K562 (cell line): Measurements from ENCODE around the gene SPRYD3. TPM values are rescaled to one million over a fixed set of nuclear protein-coding genes. Genes with fewer than 3 reads are reported as not detected.

ENCODE experiments used
- CCAR2 ChIP-seq: fragments of 200-400 bp; formaldehyde crosslinking; IDR thresholded peaks from 2 replicates; pipeline ENCODE4 v1.6.1; 2017; ENCODE audit warnings: mild to moderate bottlenecking, low read depth, low read length
- CEBPB ChIP-seq: fragments of 450-650 bp; IDR thresholded peaks from 2 replicates; pipeline ENCODE4 v1.6.1; 2016; ENCODE audit warnings: missing genetic modification characterization, missing compliant biosample characterization
- MTA1 ChIP-seq: fragments of 450-650 bp; IDR thresholded peaks from 2 replicates; pipeline ENCODE4 v1.6.1; 2017; ENCODE audit warnings: borderline replicate concordance
- PRMT5 ChIP-seq: sonication (generic); formaldehyde crosslinking; IDR thresholded peaks from 2 replicates; pipeline ENCODE4 v1.5.0; 2020; ENCODE audit warnings: missing genetic modification reagents
- PYGO2 ChIP-seq: fragments of 450-650 bp; IDR thresholded peaks from 2 replicates; pipeline ENCODE4 v1.6.1; 2016; ENCODE audit warnings: mild to moderate bottlenecking, missing genetic modification characterization, moderate library complexity, missing compliant biosample characterization
- SNRNP70 ChIP-seq: fragments of 200-400 bp; formaldehyde crosslinking; optimal IDR thresholded peaks from 2 replicates; pipeline ENCODE3; 2017; ENCODE audit warnings: low read depth, low read length
- SREBF2 ChIP-seq: sonication (generic); formaldehyde crosslinking; IDR thresholded peaks from 2 replicates; pipeline ENCODE4 v1.4.0; 2020; ENCODE audit warnings: mild to moderate bottlenecking, missing genetic modification reagents
- TOE1 ChIP-seq, 2 experiments: fragments of 450-650 bp in 1 of 2; sonication (generic) in 1 of 2; formaldehyde crosslinking in 1 of 2; IDR thresholded peaks; 2 replicates each; pipeline versions ENCODE4 v1.7.1 to v1.8.0; 2016 to 2022; ENCODE audit warnings: borderline replicate concordance in 2 of 2, mild to moderate bottlenecking in 2 of 2, antibody characterized with exemption in 1 of 2, inconsistent platforms in 1 of 2, low read depth in 1 of 2, missing genetic modification reagents in 1 of 2, moderate library complexity in 1 of 2
- ZNF217 ChIP-seq: sonication (generic); formaldehyde crosslinking; IDR thresholded peaks from 2 replicates; pipeline ENCODE4 v1.8.0; 2022; ENCODE audit warnings: mild to moderate bottlenecking, missing genetic modification reagents
- ZSCAN29 ChIP-seq: fragments of 450-650 bp; IDR thresholded peaks from 2 replicates; pipeline ENCODE4 v1.6.1; 2017
- polyA plus RNA-seq, 8 experiments: library from polyadenylated mRNA; depleted of rRNA in 4 of 8; stranded (reverse) in 5 of 8; unstranded in 3 of 8; fragments of >200 nt; fragmentation: Nextera tagmentation in 2 of 8; fragmentation: Illumina TruSeq in 1 of 8; extraction: Ambion mirVana in 2 of 8; extraction: Trizol in 1 of 8; gene quantifications; 2 replicates each; pipeline versions ENCODE4 v1.2.1 to v1.2.3, GENCODE V29; 2011 to 2014; ENCODE audit warnings: inconsistent platforms in 1 of 8, missing spikeins in 1 of 8
- total RNA-seq, 7 experiments: library from RNA; depleted of rRNA in 6 of 7; stranded (reverse); fragments of >200 nt in 6 of 7; fragmentation: Illumina TruSeq in 2 of 7; extraction: Trizol in 2 of 7; gene quantifications; 2 replicates each; pipeline versions ENCODE4 v1.2.1 to v1.2.3, GENCODE V29; 2011 to 2021; ENCODE audit warnings: low replicate concordance in 1 of 7
- TF ChIP-seq, protein P1 (sequence below): fragments of 450-650 bp; IDR thresholded peaks from 2 replicates; pipeline ENCODE4 v1.6.1; 2017; ENCODE audit warnings: antibody characterized with exemption
- TF ChIP-seq, protein P2 (sequence below): fragments of 250-450 bp; sonication (Bioruptor Pico); IDR thresholded peaks from 2 replicates; pipeline ENCODE4 v1.5.0; 2020; ENCODE audit warnings: mild to moderate bottlenecking
- TF ChIP-seq, protein P3 (sequence below), 2 experiments: fragments of 450-650 bp; formaldehyde crosslinking in 1 of 2; IDR thresholded peaks; 2 replicates each; pipeline versions ENCODE4 v1.4.0 to v1.6.1; 2014 to 2020; ENCODE audit warnings: mild to moderate bottlenecking in 2 of 2, borderline replicate concordance in 1 of 2, low read depth in 1 of 2
- TF ChIP-seq, protein P4 (sequence below): fragments of 450-650 bp; conservative IDR thresholded peaks from 2 replicates; pipeline ENCODE4 v1.6.1; 2016; ENCODE audit warnings: missing genetic modification characterization, low read depth, mild to moderate bottlenecking, missing compliant biosample characterization, moderate library complexity

Gene SPRYD3
- total and polyA plus RNA-seq, 9 of the 15 experiments (the other 6 are each of a cell fraction or from before 2014, with no cell fraction given): 1.5 to 13.6 (median 7.6) TPM

DNA sequence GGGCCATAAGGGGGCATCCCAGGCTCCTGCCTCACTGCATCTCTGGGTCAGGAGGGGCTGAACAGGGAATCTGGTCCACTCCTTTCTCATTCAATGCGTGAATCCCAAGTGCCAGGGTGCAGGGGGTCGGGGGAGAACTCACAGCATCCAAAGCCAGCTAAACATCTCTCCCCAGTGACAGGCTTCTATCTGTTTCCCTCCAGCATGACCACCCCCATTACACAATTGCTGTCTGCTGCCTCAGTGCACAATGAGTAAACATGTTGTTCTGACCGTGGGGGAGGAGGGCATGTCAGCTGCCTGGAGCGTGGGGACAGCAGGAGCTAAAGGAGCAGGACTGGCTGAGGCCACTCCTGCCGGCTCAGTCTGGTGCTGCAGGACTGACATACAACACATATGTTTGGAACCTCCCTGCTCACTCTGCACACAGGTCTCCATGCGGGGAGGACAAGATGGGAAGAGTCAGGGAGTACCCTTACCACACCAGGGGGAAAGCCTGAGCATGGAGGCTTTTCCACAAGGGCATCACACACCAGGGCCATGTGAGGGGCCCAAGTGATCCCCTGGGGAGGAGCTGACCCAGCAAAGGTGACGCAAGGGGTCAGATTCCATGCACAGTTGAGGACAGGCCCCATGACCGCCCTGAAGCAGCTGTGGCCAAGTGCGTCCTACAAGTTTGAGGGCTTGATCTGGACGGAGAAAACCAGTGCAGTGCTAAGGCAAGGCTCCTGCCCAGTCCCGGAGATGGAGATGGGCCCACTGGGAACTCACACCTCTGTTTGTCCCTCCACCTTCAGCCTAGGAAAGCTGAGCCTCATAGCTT is 27.9 kb downstream of the SPRYD3 start (continued):
- TF ChIP-seq, protein P1, sequence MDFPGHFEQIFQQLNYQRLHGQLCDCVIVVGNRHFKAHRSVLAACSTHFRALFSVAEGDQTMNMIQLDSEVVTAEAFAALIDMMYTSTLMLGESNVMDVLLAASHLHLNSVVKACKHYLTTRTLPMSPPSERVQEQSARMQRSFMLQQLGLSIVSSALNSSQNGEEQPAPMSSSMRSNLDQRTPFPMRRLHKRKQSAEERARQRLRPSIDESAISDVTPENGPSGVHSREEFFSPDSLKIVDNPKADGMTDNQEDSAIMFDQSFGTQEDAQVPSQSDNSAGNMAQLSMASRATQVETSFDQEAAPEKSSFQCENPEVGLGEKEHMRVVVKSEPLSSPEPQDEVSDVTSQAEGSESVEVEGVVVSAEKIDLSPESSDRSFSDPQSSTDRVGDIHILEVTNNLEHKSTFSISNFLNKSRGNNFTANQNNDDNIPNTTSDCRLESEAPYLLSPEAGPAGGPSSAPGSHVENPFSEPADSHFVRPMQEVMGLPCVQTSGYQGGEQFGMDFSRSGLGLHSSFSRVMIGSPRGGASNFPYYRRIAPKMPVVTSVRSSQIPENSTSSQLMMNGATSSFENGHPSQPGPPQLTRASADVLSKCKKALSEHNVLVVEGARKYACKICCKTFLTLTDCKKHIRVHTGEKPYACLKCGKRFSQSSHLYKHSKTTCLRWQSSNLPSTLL: no peak
- TF ChIP-seq, protein P2, sequence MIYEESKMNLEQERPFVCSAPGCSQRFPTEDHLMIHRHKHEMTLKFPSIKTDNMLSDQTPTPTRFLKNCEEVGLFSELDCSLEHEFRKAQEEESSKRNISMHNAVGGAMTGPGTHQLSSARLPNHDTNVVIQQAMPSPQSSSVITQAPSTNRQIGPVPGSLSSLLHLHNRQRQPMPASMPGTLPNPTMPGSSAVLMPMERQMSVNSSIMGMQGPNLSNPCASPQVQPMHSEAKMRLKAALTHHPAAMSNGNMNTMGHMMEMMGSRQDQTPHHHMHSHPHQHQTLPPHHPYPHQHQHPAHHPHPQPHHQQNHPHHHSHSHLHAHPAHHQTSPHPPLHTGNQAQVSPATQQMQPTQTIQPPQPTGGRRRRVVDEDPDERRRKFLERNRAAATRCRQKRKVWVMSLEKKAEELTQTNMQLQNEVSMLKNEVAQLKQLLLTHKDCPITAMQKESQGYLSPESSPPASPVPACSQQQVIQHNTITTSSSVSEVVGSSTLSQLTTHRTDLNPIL: no peak
- no peak for TF ChIP-seq PRMT5 (CRISPR knock-in tag)
- TF ChIP-seq PYGO2 (tag): no peak
- no peak for TF ChIP-seq CCAR2
- TF ChIP-seq, protein P3, sequence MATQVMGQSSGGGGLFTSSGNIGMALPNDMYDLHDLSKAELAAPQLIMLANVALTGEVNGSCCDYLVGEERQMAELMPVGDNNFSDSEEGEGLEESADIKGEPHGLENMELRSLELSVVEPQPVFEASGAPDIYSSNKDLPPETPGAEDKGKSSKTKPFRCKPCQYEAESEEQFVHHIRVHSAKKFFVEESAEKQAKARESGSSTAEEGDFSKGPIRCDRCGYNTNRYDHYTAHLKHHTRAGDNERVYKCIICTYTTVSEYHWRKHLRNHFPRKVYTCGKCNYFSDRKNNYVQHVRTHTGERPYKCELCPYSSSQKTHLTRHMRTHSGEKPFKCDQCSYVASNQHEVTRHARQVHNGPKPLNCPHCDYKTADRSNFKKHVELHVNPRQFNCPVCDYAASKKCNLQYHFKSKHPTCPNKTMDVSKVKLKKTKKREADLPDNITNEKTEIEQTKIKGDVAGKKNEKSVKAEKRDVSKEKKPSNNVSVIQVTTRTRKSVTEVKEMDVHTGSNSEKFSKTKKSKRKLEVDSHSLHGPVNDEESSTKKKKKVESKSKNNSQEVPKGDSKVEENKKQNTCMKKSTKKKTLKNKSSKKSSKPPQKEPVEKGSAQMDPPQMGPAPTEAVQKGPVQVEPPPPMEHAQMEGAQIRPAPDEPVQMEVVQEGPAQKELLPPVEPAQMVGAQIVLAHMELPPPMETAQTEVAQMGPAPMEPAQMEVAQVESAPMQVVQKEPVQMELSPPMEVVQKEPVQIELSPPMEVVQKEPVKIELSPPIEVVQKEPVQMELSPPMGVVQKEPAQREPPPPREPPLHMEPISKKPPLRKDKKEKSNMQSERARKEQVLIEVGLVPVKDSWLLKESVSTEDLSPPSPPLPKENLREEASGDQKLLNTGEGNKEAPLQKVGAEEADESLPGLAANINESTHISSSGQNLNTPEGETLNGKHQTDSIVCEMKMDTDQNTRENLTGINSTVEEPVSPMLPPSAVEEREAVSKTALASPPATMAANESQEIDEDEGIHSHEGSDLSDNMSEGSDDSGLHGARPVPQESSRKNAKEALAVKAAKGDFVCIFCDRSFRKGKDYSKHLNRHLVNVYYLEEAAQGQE (IDR thresholded peaks at IDR 0.05; ENCODE audit: borderline replicate concordance): peak; percentile 60
- TF ChIP-seq, protein P3 (CRISPR knock-in tag; IDR thresholded peaks at IDR 0.05; ENCODE audit: low read depth): no peak
- no peak for TF ChIP-seq MTA1
- TF ChIP-seq TOE1 (IDR thresholded peaks at IDR 0.05; ENCODE audit: borderline replicate concordance): no peak
- no peak for TF ChIP-seq TOE1 (CRISPR knock-in tag; IDR thresholded peaks at IDR 0.05; ENCODE audit: borderline replicate concordance, low read depth)
- TF ChIP-seq SREBF2 (CRISPR knock-in tag): no peak
- TF ChIP-seq CEBPB (tag): peak; percentile 60
- no peak for TF ChIP-seq ZNF217 (CRISPR knock-in tag)
- TF ChIP-seq ZSCAN29: no peak
- TF ChIP-seq, protein P4, sequence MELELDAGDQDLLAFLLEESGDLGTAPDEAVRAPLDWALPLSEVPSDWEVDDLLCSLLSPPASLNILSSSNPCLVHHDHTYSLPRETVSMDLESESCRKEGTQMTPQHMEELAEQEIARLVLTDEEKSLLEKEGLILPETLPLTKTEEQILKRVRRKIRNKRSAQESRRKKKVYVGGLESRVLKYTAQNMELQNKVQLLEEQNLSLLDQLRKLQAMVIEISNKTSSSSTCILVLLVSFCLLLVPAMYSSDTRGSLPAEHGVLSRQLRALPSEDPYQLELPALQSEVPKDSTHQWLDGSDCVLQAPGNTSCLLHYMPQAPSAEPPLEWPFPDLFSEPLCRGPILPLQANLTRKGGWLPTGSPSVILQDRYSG: no peak
- no peak for TF ChIP-seq SNRNP70
